Gastroesophageal sphincter (tissue), 4 donors: ENCODE measurements around the gene EIF6. TPM values are rescaled to one million over a fixed set of nuclear protein-coding genes. Genes with fewer than 3 reads are reported as not detected.

Source experiments
- ATAC-seq: fragments of 150-250 bp; one replicate; pipeline ENCODE4 v1.9.1; 2016; ENCODE audit warnings: mild to moderate bottlenecking, moderate library complexity
- H3K27ac ChIP-seq, 4 donors: fragments of 200-600 bp; sonication (generic) in 3 of 4; 1 replicate in 3 of 4; 2 replicates in 1 of 4; pipeline ENCODE4 v1.5.1; 2016 to 2019
- H3K27me3 ChIP-seq: fragments of 200-600 bp; sonication (generic); one replicate; pipeline ENCODE4 v1.5.1; 2019
- H3K36me3 ChIP-seq, 2 donors: fragments of 200-600 bp; sonication (generic); one replicate each; pipeline ENCODE4 v1.5.1; 2019; ENCODE audit warnings: control low read depth in 1 of 2
- H3K4me1 ChIP-seq, 3 donors: fragments of 200-600 bp; sonication (generic); 1 replicate in 2 of 3; 2 replicates in 1 of 3; pipeline ENCODE4 v1.5.1; 2016 to 2019; ENCODE audit warnings: control low read depth in 2 of 3
- H3K4me3 ChIP-seq, 2 donors: fragments of 200-600 bp; sonication (generic); one replicate each; pipeline ENCODE4 v1.5.1; 2019; ENCODE audit warnings: mild to moderate bottlenecking in 1 of 2, moderate library complexity in 1 of 2
- H3K9me3 ChIP-seq, 3 donors: fragments of 200-600 bp; sonication (generic); one replicate each; pipeline ENCODE4 v1.5.1; 2017 to 2019; ENCODE audit warnings: control low read depth in 2 of 3
- EP300 ChIP-seq: sonication (generic); formaldehyde crosslinking; IDR thresholded peaks from one replicate; pipeline ENCODE4 v1.6.1; 2017; ENCODE audit warnings: antibody characterized with exemption, mild to moderate bottlenecking
- POLR2A ChIP-seq, 2 donors: fragments of 450-650 bp; IDR thresholded peaks; one replicate each; pipeline ENCODE4 v1.6.1; 2017; ENCODE audit warnings: antibody characterized with exemption in 2 of 2, mild to moderate bottlenecking in 2 of 2, moderate library complexity in 1 of 2
- POLR2AphosphoS5 ChIP-seq: sonication (generic); formaldehyde crosslinking; IDR thresholded peaks from one replicate; pipeline ENCODE4 v1.6.1; 2017; ENCODE audit warnings: antibody characterized with exemption
- WGBS, 2 donors: methylation state at CpG; one replicate each; pipeline ENCODE4 v1.1.5; 2018; ENCODE audit warnings: low coverage in 1 of 2; 5-methylcytosine and 5-hydroxymethylcytosine counted together
- total RNA-seq, 4 donors: library from RNA; depleted of rRNA; stranded (reverse); fragments of >200 nt; gene quantifications; one replicate each; pipeline ENCODE4 v1.1.0, GENCODE V29; 2016
- TF ChIP-seq, protein P1 (sequence below), 4 experiments: fragments of 200-600 bp in 2 of 4; fragments of 450-650 bp in 2 of 4; sonication (generic) in 1 of 4; IDR thresholded peaks; one replicate each; pipeline ENCODE4 v1.5.1; 2017 to 2019; ENCODE audit warnings: antibody characterized with exemption in 4 of 4, mild to moderate bottlenecking in 2 of 4, moderate library complexity in 2 of 4

EIF6 gene
- total RNA-seq, 4 donors from 2014 or later, result 66.0 to 92.4 (median 80.8) TPM

DNA sequence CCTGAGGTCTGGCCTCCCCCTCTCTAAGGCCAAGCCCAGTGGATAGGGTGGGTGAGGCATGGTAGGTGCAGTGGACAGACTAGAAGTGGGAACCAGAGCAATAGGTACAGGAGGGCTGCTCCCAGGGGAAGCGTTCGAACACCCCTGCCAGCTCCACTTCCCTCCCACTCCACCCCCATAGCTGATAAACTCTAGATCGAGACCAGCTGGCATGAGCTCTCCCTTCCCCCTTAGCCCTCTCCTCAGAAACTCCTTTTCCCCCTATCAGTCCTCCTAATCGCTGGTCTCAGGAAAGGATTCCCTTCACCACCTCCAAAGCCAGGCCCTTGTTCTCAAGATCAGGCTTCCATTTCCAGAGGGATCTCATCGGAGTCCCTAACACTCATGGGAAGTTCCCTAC lies 13.7 kb upstream of the EIF6 start:
- Histone ChIP-seq H3K27me3 (peaks cover 8% of the 10 kb centered on the region), H3K36me3 (no peaks in the 10 kb centered on the region), H3K4me1 (peaks cover 0 to 19% (median under 1%) of the 10 kb centered on the region in 3 donors), H3K9me3 (no peaks in the 10 kb centered on the region), H3K27ac (no peak overlapping the region), H3K4me3 (no peak overlapping the region)
- TF ChIP-seq EP300 (no peak), POLR2A (IDR thresholded peaks at IDR 0.05) (no peak), POLR2AphosphoS5 (no peak)
- TF ChIP-seq, protein P1, sequence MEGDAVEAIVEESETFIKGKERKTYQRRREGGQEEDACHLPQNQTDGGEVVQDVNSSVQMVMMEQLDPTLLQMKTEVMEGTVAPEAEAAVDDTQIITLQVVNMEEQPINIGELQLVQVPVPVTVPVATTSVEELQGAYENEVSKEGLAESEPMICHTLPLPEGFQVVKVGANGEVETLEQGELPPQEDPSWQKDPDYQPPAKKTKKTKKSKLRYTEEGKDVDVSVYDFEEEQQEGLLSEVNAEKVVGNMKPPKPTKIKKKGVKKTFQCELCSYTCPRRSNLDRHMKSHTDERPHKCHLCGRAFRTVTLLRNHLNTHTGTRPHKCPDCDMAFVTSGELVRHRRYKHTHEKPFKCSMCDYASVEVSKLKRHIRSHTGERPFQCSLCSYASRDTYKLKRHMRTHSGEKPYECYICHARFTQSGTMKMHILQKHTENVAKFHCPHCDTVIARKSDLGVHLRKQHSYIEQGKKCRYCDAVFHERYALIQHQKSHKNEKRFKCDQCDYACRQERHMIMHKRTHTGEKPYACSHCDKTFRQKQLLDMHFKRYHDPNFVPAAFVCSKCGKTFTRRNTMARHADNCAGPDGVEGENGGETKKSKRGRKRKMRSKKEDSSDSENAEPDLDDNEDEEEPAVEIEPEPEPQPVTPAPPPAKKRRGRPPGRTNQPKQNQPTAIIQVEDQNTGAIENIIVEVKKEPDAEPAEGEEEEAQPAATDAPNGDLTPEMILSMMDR (IDR thresholded peaks at IDR 0.05), result no peak
- 47 to 78% methylated on average over 5 of the region's 5 CpGs for WGBS, 2 donors
- ATAC-seq, result no peak

DNA sequence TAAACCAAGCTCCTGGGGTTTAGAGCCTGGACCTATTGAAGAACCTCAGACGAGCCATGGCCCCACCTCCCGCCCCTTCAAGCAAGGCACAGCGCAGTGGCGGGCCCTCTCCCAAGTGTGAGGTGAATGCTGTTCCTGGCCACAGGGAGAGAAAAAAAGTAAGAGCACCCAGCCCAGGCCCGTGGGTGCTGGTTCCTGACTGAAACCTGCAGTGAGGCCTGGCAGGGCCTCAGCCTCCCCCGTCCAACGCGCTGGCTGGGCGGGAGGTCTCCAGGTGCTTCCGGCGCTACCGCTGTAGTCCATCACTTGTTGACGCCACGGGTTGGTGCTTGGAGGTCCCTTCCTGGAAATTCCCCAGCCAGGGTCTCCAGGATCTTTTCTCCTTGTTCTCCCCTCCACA lies 13.2 kb upstream of the EIF6 start:
- no peaks in the 10 kb centered on the region for H3K36me3 ChIP-seq
- peaks cover 0 to 13% (median 0%) of the 10 kb centered on the region in 3 donors for H3K4me1 ChIP-seq
- H3K27me3 ChIP-seq, result peaks cover 8% of the 10 kb centered on the region
- 100% methylated on average over 2 of the region's 14 CpGs for WGBS, 2 donors
- H3K9me3 ChIP-seq, result no peaks in the 10 kb centered on the region
- no peak for TF ChIP-seq EP300
- TF ChIP-seq POLR2A (IDR thresholded peaks at IDR 0.05), result no peak
- TF ChIP-seq POLR2AphosphoS5, result no peak
- TF ChIP-seq, protein P1 (IDR thresholded peaks at IDR 0.05), result no peak
- H3K4me3 ChIP-seq, result no peak overlapping the region
- no peak overlapping the region for H3K27ac ChIP-seq
- ATAC-seq, result no peak

DNA sequence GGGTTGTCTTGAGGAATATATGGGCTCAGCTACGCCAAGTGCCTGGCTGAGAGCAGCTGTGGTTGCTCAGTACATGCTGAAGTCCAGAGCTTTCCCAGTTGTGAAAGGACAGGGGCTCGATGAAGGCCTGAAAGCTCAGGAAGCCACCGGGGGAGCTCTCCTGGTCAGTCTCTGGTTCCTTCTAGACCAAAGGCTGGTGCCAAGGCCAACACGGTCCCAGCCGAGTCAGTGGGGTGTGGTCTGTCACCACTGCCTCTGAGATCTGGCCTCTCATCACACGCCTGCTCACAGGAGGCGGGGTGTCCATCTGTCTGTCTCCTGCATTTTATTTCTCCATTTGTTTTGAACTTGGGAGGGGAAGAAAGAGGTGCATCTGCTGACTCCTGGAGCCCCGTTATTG lies 12.6 kb upstream of the EIF6 start:
- 54% methylated on average over 4 of the region's 8 CpGs; no CpG with 5 or more reads in 1 of the 2 donors for WGBS, 2 donors
- Histone ChIP-seq H3K4me1 (peaks cover 0 to 8% (median 0%) of the 10 kb centered on the region in 3 donors), H3K27me3 (peaks cover 11% of the 10 kb centered on the region), H3K27ac (no peak overlapping the region), H3K4me3 (no peak overlapping the region), H3K36me3 (no peaks in the 10 kb centered on the region), H3K9me3 (no peaks in the 10 kb centered on the region)
- TF ChIP-seq POLR2AphosphoS5 (no peak), POLR2A (IDR thresholded peaks at IDR 0.05) (no peak), EP300 (no peak)
- TF ChIP-seq, protein P1 (IDR thresholded peaks at IDR 0.05), result no peak
- no peak for ATAC-seq

DNA sequence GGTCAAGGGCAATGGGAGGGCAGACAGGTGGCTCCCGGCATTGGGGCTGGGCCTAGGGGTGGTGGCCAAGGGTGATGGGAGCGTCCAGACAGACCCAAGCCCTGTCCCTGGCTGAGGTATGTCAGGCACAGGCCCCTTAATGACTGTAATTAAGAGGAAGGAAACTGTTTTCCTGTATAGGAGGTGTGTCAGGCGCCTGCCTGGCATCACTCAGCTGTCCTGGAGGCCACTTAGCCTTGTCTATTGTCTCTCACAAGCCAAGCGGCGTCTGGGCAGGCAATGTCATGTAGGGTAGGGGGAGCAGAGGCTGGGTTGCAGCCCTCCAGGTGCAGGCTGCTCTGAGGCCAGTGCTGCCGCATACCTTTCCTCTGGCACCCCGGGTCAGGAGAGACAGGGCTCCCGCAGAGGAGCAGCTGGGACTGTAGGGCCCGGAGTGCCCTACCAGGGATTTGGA lies 11.6 kb upstream of the EIF6 start:
- TF ChIP-seq EP300 (no peak), POLR2AphosphoS5 (no peak), POLR2A (IDR thresholded peaks at IDR 0.05) (no peak)
- TF ChIP-seq, protein P1 (IDR thresholded peaks at IDR 0.05), result no peak
- no peaks in the 10 kb centered on the region for H3K36me3 ChIP-seq
- peaks cover 16% of the 10 kb centered on the region for H3K27me3 ChIP-seq
- H3K9me3 ChIP-seq, result no peaks in the 10 kb centered on the region
- H3K4me1 ChIP-seq, result no peaks in the 10 kb centered on the region
- no peak for ATAC-seq
- H3K4me3 ChIP-seq, result no peak overlapping the region
- WGBS, 2 donors, result 55% methylated on average over 2 of the region's 9 CpGs; no CpG with 5 or more reads in 1 of the 2 donors
- H3K27ac ChIP-seq, result no peak overlapping the region

DNA sequence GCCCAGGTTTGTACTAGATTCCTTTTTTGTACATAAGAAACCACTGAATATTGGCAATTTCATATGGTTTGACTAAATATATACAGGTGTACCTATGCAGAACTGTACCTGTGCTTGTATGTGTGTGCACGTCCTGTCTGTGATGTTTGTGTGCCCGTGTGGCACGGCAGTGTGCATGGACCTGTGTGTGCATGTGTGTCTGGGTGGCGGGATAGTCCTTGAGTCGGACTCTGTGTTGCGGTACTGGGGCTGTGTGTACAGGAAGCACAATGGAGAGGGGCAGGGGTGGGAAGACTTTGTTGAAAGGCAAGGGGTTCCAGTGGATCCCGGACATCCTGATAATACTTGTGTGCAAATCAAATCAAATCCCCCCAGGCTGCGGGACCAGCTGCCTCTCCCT lies 11.1 kb upstream of the EIF6 start:
- TF ChIP-seq POLR2AphosphoS5 (no peak), POLR2A (IDR thresholded peaks at IDR 0.05) (no peak), EP300 (no peak)
- TF ChIP-seq, protein P1 (IDR thresholded peaks at IDR 0.05), result no peak
- no peak overlapping the region for H3K27ac ChIP-seq
- H3K9me3 ChIP-seq, result no peaks in the 10 kb centered on the region
- peaks cover 16% of the 10 kb centered on the region for H3K27me3 ChIP-seq
- no peaks in the 10 kb centered on the region for H3K4me1 ChIP-seq
- H3K36me3 ChIP-seq, result no peaks in the 10 kb centered on the region
- no peak for ATAC-seq
- 73 to 87% methylated on average over 2 to 3 of the region's 8 CpGs for WGBS, 2 donors
- no peak overlapping the region for H3K4me3 ChIP-seq
